SU-DHL-6 (cell line): ENCODE measurements around the gene SLC9A5.

Experiments used
- H2AFZ ChIP-seq: fragments of 200-600 bp; sonication (generic); 2 replicates; pipeline ENCODE4 v1.6.1; 2014; ENCODE audit warnings: low read depth, mild to moderate bottlenecking, moderate library complexity, mixed read lengths, antibody characterized with exemption, low read length; ENCODE audit not compliant: severe bottlenecking
- H3F3A ChIP-seq: fragments of 200-600 bp; shearing (Covaris generic); 2 replicates; pipeline ENCODE4 v1.6.0; 2016; ENCODE audit warnings: antibody characterized with exemption, mild to moderate bottlenecking; ENCODE audit not compliant: insufficient read depth
- H3K27ac ChIP-seq: fragments of 200-600 bp; sonication (generic); 2 replicates; pipeline ENCODE4 v1.5.1; 2016; ENCODE audit warnings: low read depth, mild to moderate bottlenecking, low read length, moderate library complexity, mixed read lengths
- H3K27me3 ChIP-seq: fragments of 200-600 bp; sonication (generic), shearing (Covaris generic); 2 replicates; pipeline ENCODE4 v1.6.0; 2014; ENCODE audit warnings: mild to moderate bottlenecking, low read length
- H3K36me3 ChIP-seq: fragments of 200-600 bp; sonication (generic); 2 replicates; pipeline ENCODE4 v1.6.1; 2014; ENCODE audit warnings: mild to moderate bottlenecking, low read length, mixed read lengths
- H3K4me2 ChIP-seq: fragments of 300-600, 200-600 bp; shearing (Covaris generic), sonication (generic); 2 replicates; pipeline ENCODE4 v1.6.0; 2014; ENCODE audit warnings: low read length, low read depth, mild to moderate bottlenecking; ENCODE audit not compliant: poor library complexity, severe bottlenecking
- H3K4me3 ChIP-seq: fragments of 200-600 bp; sonication (generic); 2 replicates; pipeline ENCODE4 v1.5.1; 2014; ENCODE audit warnings: antibody characterized with exemption, low read length, mild to moderate bottlenecking, mixed read lengths; ENCODE audit not compliant: insufficient read depth, poor library complexity, severe bottlenecking
- H3K79me2 ChIP-seq: fragments of 200-600 bp; sonication (generic); 2 replicates; pipeline ENCODE4 v1.6.1; 2014; ENCODE audit warnings: mild to moderate bottlenecking, low read length, moderate library complexity; ENCODE audit not compliant: insufficient read depth
- H3K9ac ChIP-seq: fragments of 200-600 bp; sonication (generic); 2 replicates; pipeline ENCODE4 v1.7.0; 2014; ENCODE audit warnings: mild to moderate bottlenecking, low read length
- H3K9me2 ChIP-seq: fragments of 200-600 bp; sonication (generic); replicated peaks from 2 replicates; pipeline ENCODE4 v1.6.1; 2014; ENCODE audit warnings: low read length; ENCODE audit not compliant: insufficient read depth
- H3K9me3 ChIP-seq: fragments of 200-600 bp; sonication (generic); 2 replicates; pipeline ENCODE4 v1.6.1; 2014; ENCODE audit warnings: low read length, mixed read lengths; ENCODE audit not compliant: insufficient read depth
- H4K20me1 ChIP-seq: fragments of 200-600 bp; sonication (generic); 2 replicates; pipeline ENCODE4 v1.6.1; 2014; ENCODE audit warnings: low read depth, mild to moderate bottlenecking, antibody characterized with exemption, low read length, moderate library complexity, mixed read lengths
- CTCF ChIP-seq: fragments of 200-600 bp; sonication (generic); IDR thresholded peaks from one replicate; pipeline ENCODE4 v1.5.1; 2017; ENCODE audit warnings: antibody characterized with exemption, mild to moderate bottlenecking, low read length, moderate library complexity; ENCODE audit not compliant: insufficient read depth, poor library complexity, severe bottlenecking
- EZH2phosphoT487 ChIP-seq: fragments of 200-600 bp; sonication (generic), shearing (Covaris generic); conservative IDR thresholded peaks from 2 replicates; pipeline ENCODE4 v1.6.1; 2018; ENCODE audit warnings: mild to moderate bottlenecking, antibody characterized with exemption, low read length, moderate library complexity, mixed read lengths

The SLC9A5 gene

GRCh38 chr16:67226804-67227566 is 21.8 kb upstream of the SLC9A5 start, which contains the start of gene TMEM208:
TMEM208 (plus strand) TSS chr16:67227130; CDS start chr16:67227219, 89 bp downstream.
- Histone ChIP-seq H3K4me2 (peak within 1 kb of the TSS; percentile 98), H2AFZ (peak within 1 kb of the TSS; percentile 97), H3K9me3 (no peaks in the 10 kb centered on the region), H3K4me3 (peak within 1 kb of the TSS; percentile 90), H3K27ac (peak within 1 kb of the TSS; percentile 29; the same call in 1 of the 2 replicates), H3K36me3 (no peaks in the 10 kb centered on the region), H3K9ac (peak within 1 kb of the TSS; percentile 72), H3K79me2 (peaks cover 11% of the 10 kb centered on the region), H4K20me1 (no peaks in the 10 kb centered on the region), H3K27me3 (no peaks in the 10 kb centered on the region), H3F3A (no peaks in the 10 kb centered on the region), H3K9me2 (no peaks in the 10 kb centered on the region)
- no peak for TF ChIP-seq EZH2phosphoT487
- no peak for TF ChIP-seq CTCF

GRCh38 chr16:67227567-67227921 is 21.2 kb upstream of the SLC9A5 start:
- Histone ChIP-seq H3F3A (no peaks in the 10 kb centered on the region), H4K20me1 (no peaks in the 10 kb centered on the region), H3K4me2 (peak overlapping the region; percentile 98), H3K27me3 (no peaks in the 10 kb centered on the region), H2AFZ (no peak overlapping the region), H3K36me3 (no peaks in the 10 kb centered on the region), H3K27ac (no peak overlapping the region), H3K4me3 (peak overlapping the region; percentile 90), H3K9ac (peak overlapping the region; percentile 72), H3K79me2 (peaks cover 11% of the 10 kb centered on the region), H3K9me3 (no peaks in the 10 kb centered on the region), H3K9me2 (no peaks in the 10 kb centered on the region)
- TF ChIP-seq CTCF (no peak), EZH2phosphoT487 (no peak)

GRCh38 chr16:67228034-67228785 is 20.6 kb upstream of the SLC9A5 start:
- Histone ChIP-seq H3K9ac (peak overlapping the region; percentile 72; the same call in 1 of the 2 replicates), H4K20me1 (no peaks in the 10 kb centered on the region), H3K36me3 (no peaks in the 10 kb centered on the region), H3K4me3 (peak overlapping the region; percentile 90), H3K79me2 (peaks cover 11% of the 10 kb centered on the region), H3F3A (no peaks in the 10 kb centered on the region), H3K9me3 (no peaks in the 10 kb centered on the region), H3K9me2 (no peaks in the 10 kb centered on the region), H3K27ac (no peak overlapping the region), H3K27me3 (no peaks in the 10 kb centered on the region), H2AFZ (no peak overlapping the region), H3K4me2 (peak overlapping the region; percentile 98)
- TF ChIP-seq EZH2phosphoT487 = no peak
- no peak for TF ChIP-seq CTCF
